HepG2 (cell line): ENCODE results near the gene RPS2. TPM values are rescaled to one million over a fixed set of nuclear protein-coding genes. Genes with fewer than 3 reads are reported as not detected.

Experiments
- ATAC-seq: fragments of 200-7000 bp; cut with Tn5 transposase; 3 replicates; pipeline ENCODE4 v1.9.1; 2020; ENCODE audit warnings: mild to moderate bottlenecking, moderate library complexity
- BruUV-seq: library from RNA; stranded (reverse); fragments of 400-500 nt; replicated peaks from 2 replicates; lab custom pipeline; 2021; lab: Mats Ljungman, UMichigan
- CTCF ChIA-PET: fragments of 300-600 bp; formaldehyde crosslinking; extraction: SDS; loops from one replicate; lab custom pipeline; 2021; ENCODE audit warnings: low total read pairs, inconsistent platforms, low intra/inter-chr PET ratio; lab: Yijun Ruan, JAX
- POLR2A ChIA-PET: fragments of 350-600 bp; sonication (Branson Sonifier 250); formaldehyde crosslinking; loops from one replicate; lab custom pipeline; 2020; ENCODE audit warnings: antibody characterized with exemption, inconsistent platforms; lab: Yijun Ruan, JAX
- DNase-seq: peaks from one replicate; pipeline ENCODE4 v3.0.0-alpha.2; 2015; ENCODE audit warnings: low spot score
- FAIRE-seq: peaks from 3 replicates; lab custom pipeline; 2011; peaks lifted over from hg19 to GRCh38; lab: Jason Lieb, UNC
- H2AFZ ChIP-seq: one replicate; pipeline ENCODE4 v1.6.1; 2011; ENCODE audit warnings: low read length, inconsistent platforms
- H3K27ac ChIP-seq: fragments of 300-600 bp; 3 replicates; pipeline ENCODE4 v1.8.0; 2011; ENCODE audit warnings: mixed run types, mild to moderate bottlenecking, mixed read lengths, low read length, inconsistent platforms; ENCODE audit not compliant: insufficient read depth; ENCODE audit errors: extremely low read length
- H3K27me3 ChIP-seq, 2 experiments: fragments of 200-600 bp in 1 of 2; 2 replicates in 1 of 2; 3 replicates in 1 of 2; pipeline versions ENCODE4 v1.6.0 to v1.8.0; 2011; ENCODE audit warnings: low read length in 2 of 2, mild to moderate bottlenecking in 2 of 2, moderate library complexity in 2 of 2, inconsistent platforms in 1 of 2; ENCODE audit not compliant: insufficient read depth in 2 of 2, control insufficient read depth in 1 of 2
- H3K36me3 ChIP-seq, 2 experiments: fragments of 200-600 bp in 1 of 2; replicated peaks in 1 of 2; 2 replicates in 1 of 2; 3 replicates in 1 of 2; pipeline versions ENCODE4 v1.5.1 to v1.8.0; 2011; ENCODE audit warnings: low read length in 2 of 2, inconsistent platforms in 1 of 2; ENCODE audit not compliant: insufficient read depth in 2 of 2, control insufficient read depth in 1 of 2
- H3K4me1 ChIP-seq: 2 replicates; pipeline ENCODE4 v1.5.1; 2012; ENCODE audit warnings: low read length, inconsistent platforms; ENCODE audit not compliant: insufficient read depth
- H3K4me2 ChIP-seq: 2 replicates; pipeline ENCODE4 v1.6.0; 2011; ENCODE audit warnings: low read depth, low read length, inconsistent platforms
- H3K4me3 ChIP-seq, 3 experiments: fragments of 200-600 bp in 1 of 3; sonication (generic), shearing (Covaris generic) in 1 of 3; replicated peaks in 1 of 3; 2 replicates each; pipeline ENCODE4 v1.5.1; 2011 to 2016; ENCODE audit warnings: low read length in 3 of 3, inconsistent platforms in 2 of 3, low read depth in 2 of 3, mild to moderate bottlenecking in 2 of 3, control low read depth in 1 of 3, mixed read lengths in 1 of 3; ENCODE audit not compliant: insufficient read depth in 1 of 3
- H3K79me2 ChIP-seq: one replicate; pipeline ENCODE4 v1.6.1; 2011; ENCODE audit warnings: low read length, inconsistent platforms; ENCODE audit not compliant: insufficient read depth
- H3K9ac ChIP-seq: 2 replicates; pipeline ENCODE4 v1.6.0; 2011; ENCODE audit warnings: mild to moderate bottlenecking, low read depth, low read length, inconsistent platforms; ENCODE audit not compliant: insufficient read depth
- H3K9me3 ChIP-seq: 2 replicates; pipeline ENCODE4 v1.5.1; 2012; ENCODE audit warnings: mild to moderate bottlenecking, low read length
- H4K20me1 ChIP-seq: 2 replicates; pipeline ENCODE4 v1.6.0; 2011; ENCODE audit warnings: inconsistent platforms, mild to moderate bottlenecking, low read length, moderate library complexity; ENCODE audit not compliant: insufficient read depth
- HHEX ChIP-seq: IDR thresholded peaks from 2 replicates; pipeline ENCODE4 v1.6.1; 2016; ENCODE audit warnings: control low read depth
- MXI1 ChIP-seq: IDR thresholded peaks from 3 replicates; pipeline ENCODE4 v1.6.1; 2012; ENCODE audit warnings: low read depth, low read length, inconsistent platforms, borderline replicate concordance
- RBFOX2 ChIP-seq: fragments of 200-400 bp; formaldehyde crosslinking; IDR thresholded peaks from 2 replicates; pipeline ENCODE4 v1.6.1; 2017; ENCODE audit warnings: low read depth, mild to moderate bottlenecking, low read length
- RXRB ChIP-seq: IDR thresholded peaks from 2 replicates; pipeline ENCODE4 v1.6.1; 2016; ENCODE audit warnings: borderline replicate concordance, missing genetic modification reagents, missing compliant biosample characterization
- SIN3A ChIP-seq: IDR thresholded peaks from 2 replicates; pipeline ENCODE4 v1.6.1; 2011; ENCODE audit warnings: low read depth, mild to moderate bottlenecking, control low read depth, low read length, borderline replicate concordance
- ZNF205 ChIP-seq: IDR thresholded peaks from 2 replicates; pipeline ENCODE4 v1.6.1; 2018; ENCODE audit warnings: missing biosample characterization, missing genetic modification reagents
- ZNF704 ChIP-seq: sonication (generic); formaldehyde crosslinking; IDR thresholded peaks from 2 replicates; pipeline ENCODE4 v1.8.1; 2023; ENCODE audit warnings: mild to moderate bottlenecking, inconsistent platforms, moderate library complexity, missing genetic modification reagents, borderline replicate concordance
- WGBS: methylation state at CpG from one replicate; pipeline ENCODE4 v1.1.6; 2017; ENCODE audit warnings: low lambda C conversion rate; 5-methylcytosine and 5-hydroxymethylcytosine counted together
- in situ Hi-C: cut with HindIII; loops from 2 replicates; pipeline ENCODE4 v1.10.0; 2017; ENCODE audit warnings: low pct_unique_long_range_greater_than_20kb; ENCODE audit not compliant: extremely low pct_ligation_motif_present
- intact Hi-C: fragments of 100-400 bp; cut with micrococcal nuclease; formaldehyde crosslinking; loops from one replicate; pipeline ENCODE4 v1.10.0; 2022; ENCODE audit not compliant: unreplicated experiment
- polyA plus RNA-seq, 8 experiments: library from polyadenylated mRNA; depleted of rRNA in 3 of 8; stranded (reverse) in 7 of 8; unstranded in 1 of 8; fragments of >200 nt; fragmentation: Illumina TruSeq in 4 of 8; extraction: Trizol in 4 of 8; gene quantifications; 2 replicates each; pipeline versions ENCODE4 v1.2.1 to v1.2.3, GENCODE V29; 2011 to 2016; ENCODE audit warnings: low read depth in 4 of 8, missing spikeins in 1 of 8, mixed read lengths in 1 of 8; ENCODE audit not compliant: insufficient read depth in 1 of 8
- total RNA-seq, 5 experiments: library from RNA; depleted of rRNA; stranded (reverse); fragments of >200 nt; fragmentation: Illumina TruSeq; extraction: Trizol; gene quantifications; 2 replicates each; pipeline ENCODE4 v1.2.3, GENCODE V29; 2016; ENCODE audit warnings: low read depth in 1 of 5
- TF ChIP-seq, protein P1 (sequence below): sonication (generic); formaldehyde crosslinking; IDR thresholded peaks from 2 replicates; pipeline ENCODE4 v1.4.0; 2020; ENCODE audit warnings: missing genetic modification reagents, low read depth, mild to moderate bottlenecking, borderline replicate concordance

RPS2 gene
- total and polyA plus RNA-seq, 2 of the 13 experiments (the other 11 are each of a cell fraction or from before 2014, with no cell fraction given), result 1,908 to 4,514 TPM

- Histone ChIP-seq H3K27me3 (no peaks in the 10 kb centered on the region), H3K4me3 (no peak overlapping the region), H3K4me2 (no peak overlapping the region), H3K9me3 (no peaks in the 10 kb centered on the region), H2AFZ (no peak overlapping the region), H3K4me1 (peaks cover 24% of the 10 kb centered on the region)
- DNase-seq, result no peak
- intact Hi-C loops, result no loop called here
- in situ Hi-C loops, result no loop called here
- BruUV-seq, result no TSS peak
- 100% methylated on average over 2 of the region's 18 CpGs for WGBS
- CTCF ChIA-PET, result no interaction called here
- no peak for TF ChIP-seq ZNF704 (CRISPR knock-in tag)
- no peak for TF ChIP-seq ZNF205 (CRISPR knock-in tag)
- no peak for TF ChIP-seq MXI1
- TF ChIP-seq, protein P1, sequence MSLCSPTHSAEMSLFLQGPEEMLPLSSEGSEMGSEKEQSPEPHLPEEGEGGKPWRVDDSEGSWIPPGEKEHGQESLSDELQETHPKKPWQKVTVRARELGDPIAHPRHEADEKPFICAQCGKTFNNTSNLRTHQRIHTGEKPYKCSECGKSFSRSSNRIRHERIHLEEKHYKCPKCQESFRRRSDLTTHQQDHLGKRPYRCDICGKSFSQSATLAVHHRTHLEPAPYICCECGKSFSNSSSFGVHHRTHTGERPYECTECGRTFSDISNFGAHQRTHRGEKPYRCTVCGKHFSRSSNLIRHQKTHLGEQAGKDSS (CRISPR knock-in tag), result no peak
- no peak for TF ChIP-seq HHEX
- peak; percentile 31; the same call in 1 of the 2 replicates for TF ChIP-seq RBFOX2
- no peak for TF ChIP-seq SIN3A
- no peak for TF ChIP-seq RXRB
- TF ChIP-seq, all 625 proteins: peak for 1
- no peak overlapping the region for H3K27ac ChIP-seq
- H3K9ac ChIP-seq, result no peak overlapping the region
- POLR2A ChIA-PET, result interaction anchor here (0.6 to 1.4 kb wide), 3 partner anchors 13 to 145 kb away, joined by 3 to 6 read pairs (median 4); partner anchors contain the start of gene RPS2
- H3K79me2 ChIP-seq, result peaks cover 7% of the 10 kb centered on the region
- peaks cover 21 to 34% of the 10 kb centered on the region in 2 experiments; a peak in 3 of 5 replicates for H3K36me3 ChIP-seq
- no peak for FAIRE-seq
- ATAC-seq, result no peak
- H4K20me1 ChIP-seq, result no peaks in the 10 kb centered on the region
Observed at GRCh38 chr16:1977875-1978268, 13.2 kb upstream of the RPS2 start.
